LNCaP clone FGC (cell line): ENCODE results near the gene TIGD4.
"Not testable (repeated sequence)": the region's sequence is repeated elsewhere in the genome, so short reads cannot be mapped to it uniquely, and the experiment has no call there.

Experiments
- DNase-seq: peaks from one replicate; pipeline ENCODE4 v3.0.0-alpha.2; 2011; ENCODE audit warnings: low read depth
- H3K4me3 ChIP-seq: 2 replicates; pipeline ENCODE4 v1.5.1; 2011; ENCODE audit warnings: mild to moderate bottlenecking, low read depth, low read length, control low read depth
- CTCF ChIP-seq: IDR thresholded peaks from 2 replicates; pipeline ENCODE4 v1.5.1; 2012; ENCODE audit warnings: mild to moderate bottlenecking; ENCODE audit not compliant: control insufficient read depth, insufficient read depth; ENCODE audit errors: extremely low read depth

Gene TIGD4

GRCh38 chr4:152773953-152774352, 5.6 kb downstream of the TIGD4 start:
- no peak for TF ChIP-seq CTCF
- no peak overlapping the region for H3K4me3 ChIP-seq
- DNase-seq = no peak

GRCh38 chr4:152773339-152773738, 6.2 kb downstream of the TIGD4 start:
- H3K4me3 ChIP-seq = no peak overlapping the region
- no peak for TF ChIP-seq CTCF
- DNase-seq = no peak

GRCh38 chr4:152771741-152772533, 7.6 kb downstream of the TIGD4 start:
- TF ChIP-seq CTCF = no peak
- no peak overlapping the region for H3K4me3 ChIP-seq
- no peak for DNase-seq

GRCh38 chr4:152765069-152765737, 14.3 kb downstream of the TIGD4 start:
- not testable (repeated sequence) for DNase-seq, H3K4me3 ChIP-seq

GRCh38 chr4:152763796-152764195, 15.7 kb downstream of the TIGD4 start:
- no peak for TF ChIP-seq CTCF
- no peak overlapping the region for H3K4me3 ChIP-seq
- no peak for DNase-seq

GRCh38 chr4:152748619-152749018, 30.9 kb downstream of the TIGD4 start:
- H3K4me3 ChIP-seq = no peak overlapping the region
- no peak for TF ChIP-seq CTCF
- DNase-seq = no peak

- no peak for TF ChIP-seq CTCF
- no peak overlapping the region for H3K4me3 ChIP-seq
- DNase-seq = no peak
Measured at GRCh38 chr4:152747444-152747843, 32.1 kb downstream of the TIGD4 start.
